ENCODE data around the gene SMIM44. TPM values are rescaled to one million over a fixed set of nuclear protein-coding genes. Genes with fewer than 3 reads are reported as not detected.

The SMIM44 gene
- total RNA-seq, 1 experiment from 2014 or later = not detected

DNA sequence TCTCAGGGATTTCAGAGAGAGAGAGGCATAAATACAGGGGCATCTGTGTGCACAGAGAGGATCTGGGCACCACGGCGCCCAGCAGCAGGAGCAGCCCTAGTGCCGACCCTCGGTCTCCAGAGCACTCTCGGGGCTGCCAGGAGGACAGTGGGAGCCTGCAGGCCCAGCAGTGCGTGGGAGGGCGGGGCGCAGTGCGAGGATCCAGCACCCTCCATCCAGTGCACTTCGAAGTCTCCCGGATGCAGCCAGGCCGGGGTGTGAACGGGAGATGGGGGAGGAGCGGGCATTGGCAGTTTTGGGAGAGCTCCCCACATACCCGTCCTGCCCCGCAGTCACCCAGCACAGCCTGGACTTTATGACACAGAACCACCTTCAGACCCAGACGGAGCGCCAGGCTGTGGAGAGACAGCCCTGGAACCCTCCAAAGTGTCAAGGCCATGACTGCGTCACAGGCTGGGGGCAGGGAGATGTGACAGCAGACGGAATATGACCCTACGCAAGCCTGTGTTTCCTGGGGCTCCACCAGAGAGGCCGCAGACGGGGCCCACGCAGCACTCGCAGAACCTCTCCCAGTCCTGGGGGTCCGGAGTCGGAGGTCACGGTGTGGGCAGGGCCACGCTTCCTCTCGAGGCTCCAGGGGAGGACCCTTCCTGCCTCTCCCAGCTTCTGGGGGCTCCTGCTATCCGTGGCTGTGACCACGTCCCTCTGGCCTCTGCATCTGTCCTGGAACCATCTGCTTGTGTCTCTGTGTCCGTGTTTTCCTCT, 41.0 kb upstream of the SMIM44 start:
- Histone ChIP-seq H2BK20ac (ENCODE audit: low read depth, low read length, poor library complexity, severe bottlenecking) (no peak overlapping the region), H3K23ac (ENCODE audit: insufficient read length, low read depth, low read length) (no peak overlapping the region), H3K27me3 (ENCODE audit: insufficient read depth, low read length) (no peaks in the 10 kb centered on the region), H2BK5ac (ENCODE audit: insufficient read length, low read length) (no peak overlapping the region), H3K23me2 (ENCODE audit: insufficient read length, low read depth, low read length, poor library complexity, severe bottlenecking) (no peaks in the 10 kb centered on the region), H3K9me3 (ENCODE audit: control insufficient read depth, low read depth, low read length) (no peaks in the 10 kb centered on the region), H3K79me1 (ENCODE audit: insufficient read depth, low read depth, low read length, poor library complexity, severe bottlenecking) (no peaks in the 10 kb centered on the region), H3K4me2 (ENCODE audit: insufficient read depth, insufficient read length, low read length) (no peak overlapping the region), H2AFZ (ENCODE audit: low read length) (no peak overlapping the region), H3K56ac (ENCODE audit: insufficient read length, low read depth, low read length) (no peak overlapping the region), H3K79me2 (ENCODE audit: insufficient read depth, low read length) (no peaks in the 10 kb centered on the region; the same call in 1 of the 2 replicates), H3T11ph (ENCODE audit: low read length) (no peak overlapping the region), H4K91ac (ENCODE audit: insufficient read length, low read depth, low read length) (no peak overlapping the region), H4K5ac (ENCODE audit: insufficient read length, low read depth, low read length) (no peak overlapping the region), H2BK120ac (ENCODE audit: low read depth, low read length, poor library complexity, severe bottlenecking) (no peak overlapping the region), H3K27ac (ENCODE audit: insufficient read length, low read depth, low read length) (no peak overlapping the region), H4K8ac (replicated peaks; ENCODE audit: insufficient read length, low read depth, low read length) (no peak overlapping the region), H2AK5ac (ENCODE audit: insufficient read length, low read length) (no peak overlapping the region), H3K4ac (ENCODE audit: low read depth, low read length) (no peak overlapping the region), H3K18ac (ENCODE audit: insufficient read length, low read depth, low read length) (no peak overlapping the region), H3K4me1 (ENCODE audit: insufficient read depth, low read length) (no peaks in the 10 kb centered on the region), H3K14ac (ENCODE audit: insufficient read depth, low read length) (no peak overlapping the region), H4K20me1 (ENCODE audit: control insufficient read depth, insufficient read depth, insufficient read length) (no peaks in the 10 kb centered on the region), H2BK15ac (ENCODE audit: low read depth, low read length) (no peak overlapping the region), H3K9ac (ENCODE audit: extremely low read depth, insufficient read length, low read length) (no peak overlapping the region), H2BK12ac (ENCODE audit: insufficient read length, low read depth, low read length) (no peak overlapping the region)
- Mint-ChIP-seq H3K27me3 (ENCODE audit: low read depth) (no peaks in the 10 kb centered on the region), H3K27ac (peak overlapping the region; percentile 62 to 73 (median 63); a peak in 2 of 7 replicates), H3K4me3 (no peak overlapping the region), H3K36me3 (ENCODE audit: insufficient read depth in 1 of 3, low read depth in 3 of 3) (peaks cover 10 to 35% (median 33%) of the 10 kb centered on the region in 3 experiments), H3K9me3 (no peaks in the 10 kb centered on the region; a peak in 1 of 5 replicates), H3K4me1 (peaks cover 14 to 16% of the 10 kb centered on the region in 2 experiments)
- TF ChIP-seq, protein P1, sequence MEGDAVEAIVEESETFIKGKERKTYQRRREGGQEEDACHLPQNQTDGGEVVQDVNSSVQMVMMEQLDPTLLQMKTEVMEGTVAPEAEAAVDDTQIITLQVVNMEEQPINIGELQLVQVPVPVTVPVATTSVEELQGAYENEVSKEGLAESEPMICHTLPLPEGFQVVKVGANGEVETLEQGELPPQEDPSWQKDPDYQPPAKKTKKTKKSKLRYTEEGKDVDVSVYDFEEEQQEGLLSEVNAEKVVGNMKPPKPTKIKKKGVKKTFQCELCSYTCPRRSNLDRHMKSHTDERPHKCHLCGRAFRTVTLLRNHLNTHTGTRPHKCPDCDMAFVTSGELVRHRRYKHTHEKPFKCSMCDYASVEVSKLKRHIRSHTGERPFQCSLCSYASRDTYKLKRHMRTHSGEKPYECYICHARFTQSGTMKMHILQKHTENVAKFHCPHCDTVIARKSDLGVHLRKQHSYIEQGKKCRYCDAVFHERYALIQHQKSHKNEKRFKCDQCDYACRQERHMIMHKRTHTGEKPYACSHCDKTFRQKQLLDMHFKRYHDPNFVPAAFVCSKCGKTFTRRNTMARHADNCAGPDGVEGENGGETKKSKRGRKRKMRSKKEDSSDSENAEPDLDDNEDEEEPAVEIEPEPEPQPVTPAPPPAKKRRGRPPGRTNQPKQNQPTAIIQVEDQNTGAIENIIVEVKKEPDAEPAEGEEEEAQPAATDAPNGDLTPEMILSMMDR (conservative IDR thresholded peaks at IDR 0.05) = no peak
- WGBS (ENCODE audit: extremely low coverage, insufficient read length, low lambda C conversion rate) = no CpG with 5 or more reads among the region's 33 CpGs
- DNase-seq = no peak
